GM18511 (cell line): ENCODE measurements around the gene TNIP1.

Experiments
- ATAC-seq: cut with Tn5 transposase; IDR thresholded peaks from one replicate; pipeline ENCODE4 v1.9.1; 2021; ENCODE audit warnings: mild to moderate bottlenecking, moderate library complexity; ENCODE audit not compliant: unreplicated experiment

TNIP1 gene

GRCh38 chr5:151106043-151106442 lies 25.2 kb upstream of the TNIP1 start:
- ATAC-seq, result no peak

GRCh38 chr5:151105561-151105960 lies 24.7 kb upstream of the TNIP1 start:
- ATAC-seq, result no peak

DNA sequence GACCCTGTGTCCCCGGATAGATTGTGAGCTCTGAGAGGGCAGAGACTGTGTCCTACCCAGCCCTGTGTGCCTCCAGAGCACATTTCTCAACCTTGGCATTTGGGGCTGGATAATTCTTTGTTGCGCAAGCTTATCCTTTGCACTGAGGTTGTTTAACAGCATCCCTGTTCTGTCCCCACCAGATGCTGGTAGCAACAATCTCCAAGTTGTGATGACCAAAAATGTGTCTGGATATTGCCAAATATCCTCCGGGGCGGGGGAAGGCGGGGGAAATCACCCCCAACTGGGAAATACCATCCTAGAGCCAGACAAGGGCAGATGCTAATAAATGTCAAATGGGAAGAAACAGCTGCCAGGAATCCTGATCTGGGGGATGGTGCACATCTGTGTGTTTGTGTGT lies 24.0 kb upstream of the TNIP1 start:
- no peak for ATAC-seq

DNA sequence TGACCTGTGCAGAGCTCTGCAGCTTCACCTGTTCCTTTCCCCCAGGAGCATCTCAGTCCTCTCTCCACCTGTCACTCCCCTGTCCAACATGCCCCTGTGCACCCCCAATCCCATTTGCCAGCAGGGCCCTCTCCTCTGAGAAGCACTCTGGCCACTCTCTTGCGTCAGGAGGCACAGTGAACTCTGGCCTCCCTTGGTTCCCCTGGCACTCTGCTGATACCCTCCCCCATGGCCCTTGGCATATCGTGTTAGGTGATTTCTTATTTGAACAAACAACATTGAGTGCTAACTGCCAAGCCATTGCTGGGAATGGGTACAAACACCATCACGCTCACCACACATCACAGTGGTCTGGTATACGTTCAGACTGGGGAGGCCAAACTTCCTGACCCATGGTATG lies 20.9 kb upstream of the TNIP1 start:
- no peak for ATAC-seq

DNA sequence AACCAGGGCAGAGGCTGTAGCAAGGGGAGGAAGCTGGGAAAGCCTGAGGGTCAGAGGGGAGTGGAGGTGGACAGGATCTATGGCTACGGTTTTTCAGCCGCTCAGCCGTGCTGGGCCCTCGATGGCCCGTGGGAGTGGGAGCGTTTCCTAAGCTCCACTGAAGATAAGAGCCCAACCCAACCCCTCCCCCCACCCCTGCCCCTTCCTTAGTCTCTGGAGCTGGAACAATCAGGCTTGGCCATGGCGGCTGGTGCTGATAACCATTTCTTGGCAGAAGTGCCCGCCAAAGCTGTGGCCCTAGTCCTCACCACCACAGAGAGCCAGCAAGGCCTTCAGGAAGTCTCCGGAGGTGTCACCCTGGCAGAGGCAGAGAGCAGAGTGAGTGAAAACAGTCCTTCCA lies 20.3 kb upstream of the TNIP1 start:
- no peak for ATAC-seq

- no peak for ATAC-seq
These were observed 19.8 kb upstream of the TNIP1 start for GRCh38 chr5:151100681-151101080.

DNA sequence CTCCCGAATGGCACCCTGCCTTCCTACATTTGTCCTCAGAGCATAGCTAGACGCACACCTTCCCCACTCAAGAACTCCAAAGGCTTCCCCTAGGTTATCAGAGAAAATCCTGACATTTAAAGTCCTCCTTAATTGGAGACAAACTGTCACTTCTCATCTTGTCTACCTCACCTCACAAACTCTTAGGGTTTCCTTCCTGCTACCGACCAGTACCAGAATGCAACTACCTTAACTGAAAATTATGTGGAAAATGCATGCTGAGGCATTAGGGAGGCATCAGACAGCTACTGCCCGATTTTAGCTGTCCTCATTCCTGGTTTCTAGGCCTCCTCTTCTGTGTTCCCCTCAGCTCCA lies 17.9 kb upstream of the TNIP1 start:
- ATAC-seq, result no peak

DNA sequence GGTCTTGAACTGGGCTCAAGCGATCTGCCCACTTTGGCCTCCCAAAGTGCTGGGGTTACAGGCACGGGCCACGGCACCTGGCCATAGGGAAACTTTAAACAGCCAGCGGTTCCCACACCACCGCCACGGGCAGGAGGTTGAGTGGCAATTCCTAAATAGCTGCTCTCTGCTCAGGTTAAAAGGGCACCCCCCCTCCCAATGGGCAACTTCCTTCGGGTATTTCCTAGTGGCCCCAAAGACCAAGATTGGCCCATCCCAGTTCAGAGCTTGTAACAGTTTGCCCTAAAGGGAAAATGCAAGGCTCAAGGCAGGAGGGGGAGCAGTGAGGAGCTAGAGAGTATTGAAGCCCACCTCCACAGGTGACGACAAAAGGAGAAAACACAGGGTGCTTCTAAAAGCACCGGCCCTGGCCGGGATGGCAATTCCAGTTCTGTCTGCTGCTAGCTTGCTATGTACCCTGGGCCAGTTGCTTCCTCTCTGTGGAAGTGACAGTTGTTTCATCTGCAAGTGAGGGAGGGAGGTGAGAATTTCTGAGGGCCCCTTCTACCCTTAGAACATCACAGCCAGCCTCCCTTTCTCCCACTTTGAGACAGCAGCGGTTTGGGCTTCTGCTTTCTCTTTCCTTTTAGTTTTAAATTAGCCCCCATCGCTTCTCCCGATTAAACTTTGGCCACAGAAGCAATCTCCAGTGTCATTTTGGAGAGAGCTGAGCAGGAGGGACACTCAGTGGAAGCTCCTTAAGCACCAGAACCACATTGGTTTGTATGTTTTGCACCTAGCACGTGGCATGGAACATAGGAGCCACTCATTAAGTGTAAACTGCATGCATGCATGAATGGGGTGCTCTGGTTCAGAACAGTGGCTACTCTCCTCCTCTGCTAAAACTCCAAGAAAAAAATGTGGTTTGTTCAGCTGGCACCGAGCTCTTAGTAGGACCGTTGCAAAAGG lies 17.3 kb upstream of the TNIP1 start:
- ATAC-seq, result peak; percentile 60

GRCh38 chr5:151097061-151097460 lies 16.2 kb upstream of the TNIP1 start:
- ATAC-seq, result no peak

GRCh38 chr5:151096001-151096373 lies 15.2 kb upstream of the TNIP1 start:
- ATAC-seq, result no peak

GRCh38 chr5:151095341-151096000 lies 14.6 kb upstream of the TNIP1 start:
- no peak for ATAC-seq

DNA sequence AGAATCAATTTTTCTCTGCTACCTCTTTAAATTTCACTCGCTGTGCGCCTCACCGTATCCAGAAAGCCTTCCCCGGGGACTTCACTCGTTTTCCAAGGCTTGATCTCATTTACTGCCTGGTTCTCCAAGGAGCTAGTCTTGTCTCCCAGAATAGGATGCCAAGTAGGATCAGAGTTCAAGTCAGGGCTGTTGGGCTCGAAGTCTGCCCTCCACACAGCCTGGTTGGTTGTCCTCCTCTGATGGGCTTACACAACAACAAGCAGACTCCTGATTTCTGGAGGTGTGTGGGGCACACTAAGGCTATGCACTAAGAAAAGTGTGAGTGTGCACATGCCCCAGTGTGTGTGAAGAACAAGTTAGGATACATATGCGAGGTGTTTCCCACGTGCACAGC lies 14.0 kb upstream of the TNIP1 start:
- ATAC-seq, result no peak

- peak; percentile 78 for ATAC-seq
These were observed 13.4 kb upstream of the TNIP1 start for GRCh38 chr5:151094030-151094851.

DNA sequence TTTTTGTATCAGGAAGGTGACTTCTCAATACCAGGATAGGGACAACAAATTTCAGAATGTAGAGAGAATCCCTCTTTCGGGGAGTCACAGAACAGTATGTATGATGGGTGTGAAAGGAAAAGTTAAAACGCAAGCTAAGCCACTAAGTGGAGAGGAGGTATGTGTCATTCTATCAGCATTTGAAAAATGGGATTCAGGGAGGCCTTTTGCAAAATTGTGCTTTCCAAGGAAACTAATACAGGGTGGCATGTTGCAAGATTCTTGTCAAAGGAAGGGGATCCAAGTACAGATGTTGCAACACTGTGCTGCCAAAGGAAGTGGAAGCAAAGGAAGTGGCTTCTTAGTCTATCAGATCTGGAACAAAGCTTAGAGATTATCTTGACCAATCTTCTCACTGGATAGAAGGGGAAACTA lies 12.6 kb upstream of the TNIP1 start:
- ATAC-seq, result peak; percentile 15

- ATAC-seq, result no peak
These were observed 11.9 kb upstream of the TNIP1 start for GRCh38 chr5:151092762-151093161.

DNA sequence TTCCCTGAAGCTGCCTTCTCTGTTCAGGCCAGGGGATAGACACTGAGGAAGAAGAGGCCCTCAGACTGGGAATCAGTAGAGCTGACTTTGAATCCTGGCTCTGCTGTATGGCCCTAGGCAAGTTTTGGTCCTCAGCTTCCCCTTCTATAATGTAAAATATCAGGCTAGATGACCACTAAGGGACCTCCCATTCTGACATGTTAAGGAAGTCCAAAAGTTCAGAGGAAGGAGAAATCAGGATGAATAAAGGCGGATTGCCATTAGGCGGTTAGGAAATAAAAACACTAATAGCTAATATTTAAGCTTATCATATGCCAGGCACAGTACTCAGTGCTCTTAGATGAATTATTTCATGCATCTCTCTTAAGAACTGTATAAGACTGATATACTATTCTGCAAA lies 8.9 kb upstream of the TNIP1 start:
- no peak for ATAC-seq

- ATAC-seq, result no peak
These were observed 8.2 kb upstream of the TNIP1 start for GRCh38 chr5:151088986-151089385.

- no peak for ATAC-seq
These were observed 6.7 kb upstream of the TNIP1 start for GRCh38 chr5:151087486-151087885.

- ATAC-seq, result peak; percentile 82
These were observed 6.1 kb upstream of the TNIP1 start for GRCh38 chr5:151086905-151087360.

- ATAC-seq, result peak; percentile 24
These were observed 5.5 kb upstream of the TNIP1 start for GRCh38 chr5:151086192-151086869.

GRCh38 chr5:151085517-151086041 lies 4.7 kb upstream of the TNIP1 start:
- peak; percentile 20 for ATAC-seq
